Activated CD4-positive, alpha-beta T cell treated with anti-CD3 and anti-CD28 coated beads for 48 hours (primary cell): ENCODE data around the gene PEX10.
A peak's percentile ranks its signal among the peaks of the same experiment; 100 is the strongest.
"Not testable (repeated sequence)": the region's sequence is repeated elsewhere in the genome, so short reads cannot be mapped to it uniquely, and the experiment has no call there.

Source experiments
- DNase-seq: peaks from one replicate; pipeline ENCODE4 v3.0.0-alpha.2; 2020

The PEX10 gene

DNA sequence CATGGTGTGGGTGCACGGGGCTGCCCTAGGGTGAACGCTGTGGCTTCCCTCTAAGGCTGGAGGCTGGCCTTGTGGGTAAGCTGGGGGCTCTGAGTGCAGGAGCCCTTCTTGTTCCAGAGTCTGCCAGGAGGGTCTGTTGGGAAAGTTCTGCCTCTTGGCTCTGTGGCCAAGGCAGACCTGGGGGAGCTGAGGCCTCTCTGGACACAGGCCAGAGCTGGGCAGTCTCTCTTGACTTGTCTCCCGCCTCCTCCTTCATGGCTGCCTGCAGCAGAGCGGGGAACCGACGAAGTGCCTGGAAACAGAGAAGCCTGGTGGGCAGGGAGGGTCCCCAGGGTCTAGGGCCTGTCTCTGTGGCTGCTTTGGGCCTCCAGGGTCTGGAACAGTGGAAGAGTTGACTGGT, 30.3 kb upstream of the PEX10 start:
- no peak for DNase-seq

DNA sequence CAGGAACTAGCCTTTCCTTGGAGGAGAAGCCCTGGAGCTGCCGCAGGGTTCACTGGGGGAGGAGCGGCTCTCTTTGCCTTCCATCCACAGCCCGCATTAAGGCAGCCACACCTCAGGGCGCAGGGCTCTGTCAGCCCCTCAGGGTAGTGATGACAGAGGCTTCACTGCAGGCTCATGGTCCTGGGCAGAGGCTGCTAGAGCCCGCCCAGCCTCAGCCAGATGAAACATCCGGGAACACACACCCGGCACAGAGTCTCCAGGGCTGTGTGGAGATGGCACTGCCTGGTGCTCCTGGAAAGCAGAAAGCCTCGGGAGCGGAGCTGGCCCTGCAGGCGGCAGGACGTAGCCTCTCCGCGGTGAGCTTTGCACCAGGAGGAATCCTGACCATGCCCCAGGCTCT, 29.4 kb upstream of the PEX10 start:
- DNase-seq: no peak

DNA sequence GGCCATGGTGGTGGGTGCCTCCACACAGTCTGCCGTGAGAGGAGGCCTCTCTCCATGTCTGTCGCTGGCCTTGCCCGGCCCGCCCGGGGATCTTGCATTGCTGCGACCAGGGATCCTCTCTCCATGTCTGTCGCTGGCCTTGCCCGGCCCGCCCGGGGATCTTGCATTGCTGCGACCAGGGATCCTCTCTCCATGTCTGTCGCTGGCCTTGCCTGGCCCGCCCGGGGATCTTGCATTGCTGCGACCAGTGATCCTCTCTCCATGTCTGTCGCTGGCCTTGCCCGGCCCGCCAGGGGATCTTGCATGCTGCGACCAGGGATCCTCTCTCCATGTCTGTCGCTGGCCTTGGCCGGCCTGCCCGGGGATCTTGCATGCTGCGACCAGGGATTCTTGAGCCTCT, 28.0 kb upstream of the PEX10 start:
- not testable (repeated sequence) for DNase-seq

DNA sequence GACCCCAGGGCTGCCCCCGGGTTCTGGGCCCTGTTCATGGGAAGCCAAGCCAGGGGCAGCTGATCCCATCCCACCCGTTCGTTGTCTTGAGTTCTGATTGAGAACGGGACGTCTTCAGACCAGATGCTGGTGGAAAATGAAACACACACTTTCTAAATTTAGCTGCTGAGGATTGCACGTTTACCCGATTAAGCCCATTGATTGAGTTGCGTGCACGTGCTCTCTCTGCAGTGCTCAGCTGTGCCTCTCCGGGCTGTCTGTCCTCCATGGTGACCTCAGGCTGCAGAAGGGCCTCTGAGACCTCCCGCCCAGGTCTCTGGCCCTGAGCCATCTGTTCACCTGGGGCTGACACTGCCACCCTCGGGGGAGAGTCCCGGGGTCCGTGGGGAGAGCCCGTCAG, 27.0 kb upstream of the PEX10 start:
- DNase-seq: no peak

DNA sequence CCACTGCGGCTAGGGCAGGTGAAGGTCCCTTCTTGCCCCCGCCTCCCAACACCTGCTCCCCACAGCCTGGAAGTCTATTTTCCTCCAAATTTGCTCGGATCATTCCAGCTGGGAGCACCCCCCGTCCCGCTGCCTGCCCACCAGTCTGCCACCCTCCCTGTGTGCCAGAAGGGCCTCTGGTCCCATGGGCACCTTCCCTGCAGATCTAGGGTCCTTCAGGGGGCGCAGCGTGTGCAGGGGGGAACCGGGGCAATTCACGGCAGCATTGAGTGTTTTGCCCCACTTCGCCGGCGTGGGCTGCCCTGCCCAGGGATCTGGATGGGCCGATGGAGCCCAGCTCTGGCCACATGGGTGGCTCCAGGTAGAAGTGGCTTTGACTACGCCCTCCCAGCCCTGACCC, 26.3 kb upstream of the PEX10 start:
- no peak for DNase-seq

DNA sequence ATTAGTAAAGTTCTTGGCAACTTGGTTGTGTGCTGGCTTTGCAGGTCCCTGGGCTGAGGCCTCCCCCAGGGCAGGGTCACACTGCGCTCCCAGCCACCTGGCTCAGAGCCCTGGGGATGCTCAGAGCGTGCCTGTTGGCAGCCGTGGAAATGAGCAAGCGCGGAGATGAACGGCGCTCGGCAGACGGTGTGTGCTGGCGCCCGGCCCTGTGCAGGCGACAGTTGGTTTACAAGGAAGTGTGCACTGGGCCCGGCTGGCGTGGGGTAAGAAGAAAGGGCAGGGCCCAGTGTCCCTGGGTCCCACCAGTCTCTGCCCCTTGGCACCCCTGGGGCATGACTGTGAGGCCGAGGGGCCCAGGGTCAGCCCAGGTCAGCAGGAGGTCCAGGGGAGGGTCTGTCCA, 25.7 kb upstream of the PEX10 start:
- DNase-seq: no peak

- no peak for DNase-seq
These were observed 25.3 kb upstream of the PEX10 start for GRCh38 chr1:2437617-2438016.

- DNase-seq: no peak
These were observed 24.5 kb upstream of the PEX10 start for GRCh38 chr1:2436876-2437275.

- DNase-seq: no peak
These were observed 23.5 kb upstream of the PEX10 start for GRCh38 chr1:2435746-2436355.

- DNase-seq: no peak
These were observed 22.7 kb upstream of the PEX10 start for GRCh38 chr1:2435091-2435490.

- no peak for DNase-seq
These were observed 21.7 kb upstream of the PEX10 start for GRCh38 chr1:2433936-2434655.

DNA sequence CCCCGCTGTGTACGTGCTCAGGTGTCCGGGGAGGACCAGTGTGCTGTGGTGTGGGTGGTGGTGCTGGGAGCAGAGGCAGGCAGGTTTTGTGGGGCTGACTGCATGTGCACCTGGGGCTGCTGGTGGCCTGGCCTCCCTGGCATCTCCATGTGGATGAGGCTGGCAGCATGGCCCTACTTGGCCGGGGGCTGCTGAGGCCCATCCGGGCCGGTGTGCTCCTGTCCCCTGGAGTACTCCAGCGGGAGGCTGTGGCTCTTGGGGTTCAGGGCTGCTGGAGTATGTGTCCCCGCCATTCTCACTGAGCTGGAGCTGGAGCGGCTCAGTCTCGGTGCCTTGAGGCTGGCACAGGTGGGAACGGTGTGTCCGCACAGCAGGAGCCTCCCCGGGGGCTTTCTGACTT, 20.8 kb upstream of the PEX10 start:
- no peak for DNase-seq

DNA sequence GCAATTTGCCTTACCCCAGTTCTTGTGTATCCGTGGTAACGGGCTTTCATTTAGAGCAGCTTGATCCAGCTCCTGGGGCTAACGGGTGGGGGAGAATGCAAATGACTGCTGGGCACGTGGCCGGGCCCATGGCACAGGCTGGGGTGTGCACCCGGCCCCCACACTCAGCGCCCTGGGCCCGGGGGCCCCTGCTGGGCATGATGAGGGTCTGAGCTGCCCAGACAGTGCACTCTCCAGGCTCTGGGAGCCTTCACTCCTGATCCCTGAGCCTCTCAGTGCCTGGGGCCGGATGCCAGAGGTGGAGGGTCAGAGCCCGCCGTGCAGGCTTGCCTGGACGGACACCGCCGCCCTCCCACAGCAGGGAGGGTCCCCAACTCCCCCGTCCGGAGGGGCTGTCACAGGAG, 20.1 kb upstream of the PEX10 start:
- no peak for DNase-seq

DNA sequence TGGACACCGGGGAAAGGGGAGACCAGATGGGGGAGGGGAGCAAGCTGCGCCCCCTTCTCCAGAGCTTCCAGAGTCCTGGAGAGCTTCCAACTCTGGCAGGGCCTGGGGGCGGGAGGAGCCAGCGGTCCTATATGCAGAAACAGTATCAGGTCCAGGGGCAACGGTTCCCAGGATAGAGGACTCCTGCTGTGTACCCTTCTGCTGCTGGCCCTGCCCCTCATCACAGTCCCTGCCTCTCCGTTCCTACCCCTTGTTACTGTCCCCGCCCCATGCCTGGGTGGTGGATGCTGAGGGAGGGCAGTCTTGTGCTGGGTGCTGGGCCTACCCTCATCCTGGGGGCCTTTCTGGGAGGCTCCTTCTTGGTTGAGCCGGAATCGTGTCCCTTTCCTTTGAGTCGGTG, 19.2 kb upstream of the PEX10 start:
- no peak for DNase-seq

GRCh38 chr1:2431103-2431502, 18.7 kb upstream of the PEX10 start:
- no peak for DNase-seq

GRCh38 chr1:2430592-2430973, 18.2 kb upstream of the PEX10 start:
- no peak for DNase-seq

- peak; percentile 57 for DNase-seq
These were observed 17.6 kb upstream of the PEX10 start for GRCh38 chr1:2429780-2430591.

- no peak for DNase-seq
These were observed 16.1 kb upstream of the PEX10 start for GRCh38 chr1:2428490-2428889.

DNA sequence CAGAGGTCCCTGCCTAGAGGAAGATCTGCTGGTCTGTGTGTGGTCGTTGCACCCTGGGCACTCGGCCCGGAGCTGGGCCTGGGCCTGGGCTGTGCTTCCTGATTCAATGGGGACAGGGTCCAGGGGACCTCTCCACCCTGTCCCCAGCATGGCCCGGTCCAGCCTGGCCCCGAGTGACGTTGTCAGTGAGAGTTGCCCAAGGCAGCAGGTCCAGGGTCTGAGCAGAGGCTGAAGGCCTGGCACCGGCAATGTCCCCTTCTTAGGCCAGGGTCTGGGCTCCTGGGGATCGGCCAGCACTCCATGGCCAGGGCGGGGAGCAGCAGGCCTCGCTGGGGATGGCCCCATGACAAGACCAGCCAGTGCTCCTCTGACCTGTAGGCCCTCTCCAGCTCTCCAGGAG, 15.6 kb upstream of the PEX10 start:
- no peak for DNase-seq

GRCh38 chr1:2427051-2427450, 14.7 kb upstream of the PEX10 start:
- DNase-seq: no peak

DNA sequence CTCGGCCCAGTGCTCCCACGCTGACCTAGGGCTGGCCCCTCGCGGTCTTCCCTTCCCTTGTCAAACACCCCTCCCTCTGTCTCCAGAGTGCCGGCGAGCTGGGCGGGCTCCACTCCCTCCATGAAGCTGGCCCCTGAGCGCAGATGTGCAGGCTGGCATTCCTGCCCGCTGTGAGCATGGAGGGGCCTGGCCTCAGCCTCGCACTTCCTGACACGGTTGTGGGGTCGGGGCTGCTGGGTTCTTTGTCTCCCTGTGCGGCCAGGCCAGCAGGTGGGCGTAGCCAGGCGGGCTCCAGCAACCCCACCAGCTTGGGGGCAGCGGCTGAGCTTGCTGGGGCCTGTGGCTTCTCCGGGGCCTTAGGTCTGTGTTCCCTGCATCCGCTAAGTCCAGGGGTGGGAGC, 14.2 kb upstream of the PEX10 start:
- no peak for DNase-seq

DNA sequence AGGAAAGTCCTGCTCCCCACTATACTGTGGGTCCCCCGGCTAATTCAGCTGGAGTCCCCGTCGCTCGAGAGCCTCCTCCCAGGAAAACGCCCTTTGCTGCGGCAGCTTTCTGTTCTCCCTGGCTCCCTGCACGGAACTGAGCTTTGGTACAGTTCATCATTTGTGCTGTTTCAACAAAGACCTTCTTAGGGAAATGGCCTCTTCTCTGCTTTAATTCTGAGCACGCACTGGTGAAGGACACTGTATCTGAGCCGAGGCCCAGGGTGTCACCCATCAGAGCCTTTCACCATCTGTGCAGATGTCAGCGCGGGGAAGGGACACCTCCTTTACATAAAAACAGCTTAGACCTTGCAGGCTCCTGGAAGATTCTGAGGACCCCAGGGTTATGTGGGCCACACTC, 13.5 kb upstream of the PEX10 start:
- no peak for DNase-seq

- no peak for DNase-seq
These were observed 10.2 kb upstream of the PEX10 start for GRCh38 chr1:2422523-2422922.

GRCh38 chr1:2419416-2419815, 7.1 kb upstream of the PEX10 start:
- DNase-seq: no peak
